Ishikawa (cell line): Measurements from ENCODE around the gene PCDH7.

Experiments used
- CEBPB ChIP-seq: IDR thresholded peaks from 2 replicates; pipeline ENCODE4 v1.6.1; 2012
- CREB1 ChIP-seq: IDR thresholded peaks from 2 replicates; pipeline ENCODE4 v1.6.1; 2012; ENCODE audit warnings: low read depth
- EGR1 ChIP-seq: IDR thresholded peaks from 2 replicates; pipeline ENCODE4 v1.6.1; 2012
- EP300 ChIP-seq: IDR thresholded peaks from 2 replicates; pipeline ENCODE4 v1.6.1; 2012; ENCODE audit warnings: borderline replicate concordance
- FOXM1 ChIP-seq: IDR thresholded peaks from 2 replicates; pipeline ENCODE4 v1.6.1; 2012; ENCODE audit warnings: low read depth, borderline replicate concordance
- NFIC ChIP-seq: IDR thresholded peaks from 2 replicates; pipeline ENCODE4 v1.6.1; 2012
- RAD21 ChIP-seq: IDR thresholded peaks from 2 replicates; pipeline ENCODE4 v1.6.1; 2012; ENCODE audit warnings: low read depth
- TAF1 ChIP-seq: IDR thresholded peaks from 2 replicates; pipeline ENCODE4 v1.6.1; 2012; ENCODE audit warnings: low read depth, mild to moderate bottlenecking
- TCF12 ChIP-seq: IDR thresholded peaks from 2 replicates; pipeline ENCODE4 v1.6.1; 2012; ENCODE audit warnings: low read depth
- TEAD4 ChIP-seq: IDR thresholded peaks from 2 replicates; pipeline ENCODE4 v1.6.1; 2012
- YY1 ChIP-seq: IDR thresholded peaks from 2 replicates; pipeline ENCODE4 v1.6.1; 2012; ENCODE audit warnings: low read depth
- ZBTB7A ChIP-seq: IDR thresholded peaks from 2 replicates; pipeline ENCODE4 v1.6.1; 2012; ENCODE audit warnings: low read depth
- TF ChIP-seq, protein P1 (sequence below): IDR thresholded peaks from 2 replicates; pipeline ENCODE4 v1.6.1; 2012
- TF ChIP-seq, protein P2 (sequence below): IDR thresholded peaks from 2 replicates; pipeline ENCODE4 v1.6.1; 2012
- TF ChIP-seq, protein P3 (sequence below): IDR thresholded peaks from 2 replicates; pipeline ENCODE4 v1.6.1; 2012; ENCODE audit warnings: low read depth, mild to moderate bottlenecking

Gene PCDH7, protein sequence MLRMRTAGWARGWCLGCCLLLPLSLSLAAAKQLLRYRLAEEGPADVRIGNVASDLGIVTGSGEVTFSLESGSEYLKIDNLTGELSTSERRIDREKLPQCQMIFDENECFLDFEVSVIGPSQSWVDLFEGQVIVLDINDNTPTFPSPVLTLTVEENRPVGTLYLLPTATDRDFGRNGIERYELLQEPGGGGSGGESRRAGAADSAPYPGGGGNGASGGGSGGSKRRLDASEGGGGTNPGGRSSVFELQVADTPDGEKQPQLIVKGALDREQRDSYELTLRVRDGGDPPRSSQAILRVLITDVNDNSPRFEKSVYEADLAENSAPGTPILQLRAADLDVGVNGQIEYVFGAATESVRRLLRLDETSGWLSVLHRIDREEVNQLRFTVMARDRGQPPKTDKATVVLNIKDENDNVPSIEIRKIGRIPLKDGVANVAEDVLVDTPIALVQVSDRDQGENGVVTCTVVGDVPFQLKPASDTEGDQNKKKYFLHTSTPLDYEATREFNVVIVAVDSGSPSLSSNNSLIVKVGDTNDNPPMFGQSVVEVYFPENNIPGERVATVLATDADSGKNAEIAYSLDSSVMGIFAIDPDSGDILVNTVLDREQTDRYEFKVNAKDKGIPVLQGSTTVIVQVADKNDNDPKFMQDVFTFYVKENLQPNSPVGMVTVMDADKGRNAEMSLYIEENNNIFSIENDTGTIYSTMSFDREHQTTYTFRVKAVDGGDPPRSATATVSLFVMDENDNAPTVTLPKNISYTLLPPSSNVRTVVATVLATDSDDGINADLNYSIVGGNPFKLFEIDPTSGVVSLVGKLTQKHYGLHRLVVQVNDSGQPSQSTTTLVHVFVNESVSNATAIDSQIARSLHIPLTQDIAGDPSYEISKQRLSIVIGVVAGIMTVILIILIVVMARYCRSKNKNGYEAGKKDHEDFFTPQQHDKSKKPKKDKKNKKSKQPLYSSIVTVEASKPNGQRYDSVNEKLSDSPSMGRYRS (N-terminal part only)

DNA sequence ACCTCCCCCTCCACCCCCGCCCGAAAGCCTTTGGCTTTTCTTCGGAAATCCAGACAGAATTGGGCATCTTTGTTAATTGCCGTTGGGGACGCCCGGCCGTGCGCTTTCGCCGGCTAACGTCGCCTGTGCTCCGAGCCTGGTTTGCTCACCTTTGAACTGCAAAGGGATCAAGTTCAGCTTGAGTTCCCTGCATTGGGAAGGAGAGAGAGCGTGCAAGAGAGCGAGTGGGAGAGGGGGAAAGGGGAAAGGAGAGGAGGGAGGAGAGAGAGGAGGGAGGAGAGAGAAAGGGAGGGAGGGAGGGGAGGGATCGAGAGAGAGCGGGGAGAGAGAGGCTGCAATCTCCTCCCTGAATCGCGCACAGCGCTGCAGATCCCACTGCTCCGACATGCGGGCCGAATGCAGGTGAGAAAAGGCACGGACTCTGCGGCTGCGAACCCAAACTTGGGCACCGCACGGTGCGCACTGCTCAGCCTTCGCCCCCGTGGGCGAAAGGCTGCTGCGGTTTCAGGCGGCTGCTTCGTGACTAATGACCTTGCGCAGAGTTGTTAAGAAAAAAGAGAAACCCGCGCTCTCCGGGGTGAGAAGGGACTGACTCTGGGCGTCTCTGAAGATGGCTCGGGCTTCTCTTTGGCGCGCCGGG is at the start of gene PCDH7:
Gene PCDH7, plus strand, starts transcription at position 349 of the 640 bp plus-strand sequence. CDS start 1,054 bp downstream, outside the sequence.
- TF ChIP-seq, protein P1, sequence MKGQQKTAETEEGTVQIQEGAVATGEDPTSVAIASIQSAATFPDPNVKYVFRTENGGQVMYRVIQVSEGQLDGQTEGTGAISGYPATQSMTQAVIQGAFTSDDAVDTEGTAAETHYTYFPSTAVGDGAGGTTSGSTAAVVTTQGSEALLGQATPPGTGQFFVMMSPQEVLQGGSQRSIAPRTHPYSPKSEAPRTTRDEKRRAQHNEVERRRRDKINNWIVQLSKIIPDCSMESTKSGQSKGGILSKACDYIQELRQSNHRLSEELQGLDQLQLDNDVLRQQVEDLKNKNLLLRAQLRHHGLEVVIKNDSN = no peak
- TF ChIP-seq ZBTB7A = no peak
- no peak for TF ChIP-seq EGR1
- TF ChIP-seq, protein P2, sequence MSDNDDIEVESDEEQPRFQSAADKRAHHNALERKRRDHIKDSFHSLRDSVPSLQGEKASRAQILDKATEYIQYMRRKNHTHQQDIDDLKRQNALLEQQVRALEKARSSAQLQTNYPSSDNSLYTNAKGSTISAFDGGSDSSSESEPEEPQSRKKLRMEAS = no peak
- no peak for TF ChIP-seq NFIC
- TF ChIP-seq TEAD4 = no peak
- no peak for TF ChIP-seq RAD21

DNA sequence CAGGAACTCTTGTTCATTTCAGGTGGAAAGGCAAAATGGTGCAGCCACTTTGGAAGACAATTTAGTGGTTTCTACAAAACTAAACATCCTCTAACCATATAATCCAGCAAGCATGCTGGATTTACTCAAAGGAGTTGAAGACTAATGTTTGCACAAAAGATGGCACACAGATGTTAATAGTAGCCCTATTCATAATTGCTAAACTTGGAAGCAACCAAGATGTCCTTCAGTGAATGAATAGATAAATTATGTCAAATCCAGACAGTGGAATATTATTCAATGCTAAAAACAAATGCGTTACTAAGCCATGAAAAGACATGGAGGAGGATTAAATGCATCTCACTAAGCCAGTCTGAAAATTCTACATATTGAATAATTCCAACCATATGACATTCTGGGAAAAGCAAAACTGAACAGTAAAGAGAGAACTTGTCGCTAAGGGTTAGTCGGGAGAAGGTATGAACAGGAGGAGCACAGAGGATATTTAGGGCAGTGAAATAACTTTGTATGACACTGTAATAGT is 48.2 kb upstream of the PCDH7 start:
- TF ChIP-seq EGR1 = no peak
- no peak for TF ChIP-seq ZBTB7A
- no peak for TF ChIP-seq FOXM1
- no peak for TF ChIP-seq YY1
- no peak for TF ChIP-seq RAD21
- TF ChIP-seq TAF1 = no peak
- TF ChIP-seq EP300 = no peak
- TF ChIP-seq CEBPB = no peak
- TF ChIP-seq, protein P1 = no peak
- TF ChIP-seq TEAD4 = no peak
- TF ChIP-seq, protein P3, sequence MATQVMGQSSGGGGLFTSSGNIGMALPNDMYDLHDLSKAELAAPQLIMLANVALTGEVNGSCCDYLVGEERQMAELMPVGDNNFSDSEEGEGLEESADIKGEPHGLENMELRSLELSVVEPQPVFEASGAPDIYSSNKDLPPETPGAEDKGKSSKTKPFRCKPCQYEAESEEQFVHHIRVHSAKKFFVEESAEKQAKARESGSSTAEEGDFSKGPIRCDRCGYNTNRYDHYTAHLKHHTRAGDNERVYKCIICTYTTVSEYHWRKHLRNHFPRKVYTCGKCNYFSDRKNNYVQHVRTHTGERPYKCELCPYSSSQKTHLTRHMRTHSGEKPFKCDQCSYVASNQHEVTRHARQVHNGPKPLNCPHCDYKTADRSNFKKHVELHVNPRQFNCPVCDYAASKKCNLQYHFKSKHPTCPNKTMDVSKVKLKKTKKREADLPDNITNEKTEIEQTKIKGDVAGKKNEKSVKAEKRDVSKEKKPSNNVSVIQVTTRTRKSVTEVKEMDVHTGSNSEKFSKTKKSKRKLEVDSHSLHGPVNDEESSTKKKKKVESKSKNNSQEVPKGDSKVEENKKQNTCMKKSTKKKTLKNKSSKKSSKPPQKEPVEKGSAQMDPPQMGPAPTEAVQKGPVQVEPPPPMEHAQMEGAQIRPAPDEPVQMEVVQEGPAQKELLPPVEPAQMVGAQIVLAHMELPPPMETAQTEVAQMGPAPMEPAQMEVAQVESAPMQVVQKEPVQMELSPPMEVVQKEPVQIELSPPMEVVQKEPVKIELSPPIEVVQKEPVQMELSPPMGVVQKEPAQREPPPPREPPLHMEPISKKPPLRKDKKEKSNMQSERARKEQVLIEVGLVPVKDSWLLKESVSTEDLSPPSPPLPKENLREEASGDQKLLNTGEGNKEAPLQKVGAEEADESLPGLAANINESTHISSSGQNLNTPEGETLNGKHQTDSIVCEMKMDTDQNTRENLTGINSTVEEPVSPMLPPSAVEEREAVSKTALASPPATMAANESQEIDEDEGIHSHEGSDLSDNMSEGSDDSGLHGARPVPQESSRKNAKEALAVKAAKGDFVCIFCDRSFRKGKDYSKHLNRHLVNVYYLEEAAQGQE = no peak
- no peak for TF ChIP-seq CREB1
- TF ChIP-seq, protein P2 = no peak
- TF ChIP-seq TCF12 = no peak
- TF ChIP-seq NFIC = no peak

DNA sequence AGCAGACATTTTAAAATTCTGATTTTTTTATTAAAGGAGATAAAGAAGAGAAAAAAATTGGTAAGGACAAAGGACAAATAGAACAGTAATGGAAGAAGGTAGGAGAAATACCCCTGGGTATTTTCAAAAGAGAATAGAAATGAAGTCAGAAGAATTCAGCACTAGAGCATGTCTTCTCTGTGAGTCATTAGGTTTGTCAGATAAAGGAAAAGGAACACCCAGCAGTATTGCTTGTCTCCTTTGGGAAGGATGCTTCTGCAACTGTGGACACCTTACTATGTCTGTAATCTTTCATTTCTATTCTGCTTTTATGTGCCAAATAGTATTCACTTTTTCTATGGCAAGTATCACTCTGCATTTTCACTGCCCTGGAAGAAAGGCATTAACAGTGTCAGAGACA is 24.0 kb upstream of the PCDH7 start:
- TF ChIP-seq EGR1 (no peak), CREB1 (no peak), TCF12 (no peak), NFIC (no peak), TEAD4 (no peak), CEBPB (no peak), ZBTB7A (no peak), EP300 (no peak), RAD21 (no peak), TAF1 (no peak), FOXM1 (no peak)
- TF ChIP-seq, protein P1 = no peak
- TF ChIP-seq, protein P2 = no peak
- TF ChIP-seq, protein P3 = no peak
